Measurements from ENCODE around the gene TEX22.

TEX22 gene

DNA sequence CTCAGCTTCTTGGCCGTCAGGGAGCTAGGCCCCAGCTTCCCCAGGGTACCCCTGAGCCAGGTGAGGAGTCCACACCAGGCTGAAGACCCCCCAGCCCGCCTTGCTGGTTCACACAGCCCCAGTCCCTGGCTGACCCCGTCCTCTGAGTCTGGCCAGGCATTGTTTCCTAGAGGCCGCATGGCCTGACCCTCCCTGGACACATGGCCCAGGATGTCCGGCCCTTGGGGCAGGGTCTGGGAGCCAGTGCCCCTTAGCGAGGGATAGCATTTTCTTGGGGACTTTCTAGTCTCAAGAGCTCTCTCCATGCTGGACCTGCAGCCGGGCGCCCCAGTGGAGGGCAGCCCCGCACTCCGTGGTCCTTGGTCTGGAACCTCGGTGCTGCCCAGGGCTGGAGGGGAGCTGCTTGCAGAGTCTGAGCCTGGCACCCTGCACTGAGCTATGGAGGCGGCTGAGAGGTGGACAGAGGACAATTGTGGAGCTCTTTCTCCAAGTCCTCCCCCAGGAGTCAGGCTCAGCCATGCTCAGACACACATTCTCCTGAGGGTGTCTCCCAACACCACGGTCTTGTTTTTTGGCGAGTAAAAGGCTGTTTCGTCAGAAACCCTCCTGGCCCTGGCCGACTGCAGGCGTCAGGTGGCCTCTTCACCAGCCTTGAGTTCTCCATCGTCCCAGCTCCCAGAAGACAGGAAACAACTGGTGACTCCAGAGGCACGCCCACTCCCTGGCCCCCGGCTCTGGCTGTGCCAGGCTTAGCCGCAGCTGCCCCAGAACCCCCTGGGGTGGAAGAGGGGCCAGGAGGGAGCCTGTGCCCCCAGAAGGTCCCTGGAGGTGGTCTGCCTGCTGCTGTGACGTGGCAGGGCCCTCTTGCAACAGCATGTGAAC is 58.6 kb downstream of the TEX22 start:
- no peak for DNase-seq (ENCODE audit: low read depth)

- no peak for DNase-seq (ENCODE audit: low read depth)
Measured at GRCh38 chr14:105458010-105458409, 59.7 kb downstream of the TEX22 start.

DNA sequence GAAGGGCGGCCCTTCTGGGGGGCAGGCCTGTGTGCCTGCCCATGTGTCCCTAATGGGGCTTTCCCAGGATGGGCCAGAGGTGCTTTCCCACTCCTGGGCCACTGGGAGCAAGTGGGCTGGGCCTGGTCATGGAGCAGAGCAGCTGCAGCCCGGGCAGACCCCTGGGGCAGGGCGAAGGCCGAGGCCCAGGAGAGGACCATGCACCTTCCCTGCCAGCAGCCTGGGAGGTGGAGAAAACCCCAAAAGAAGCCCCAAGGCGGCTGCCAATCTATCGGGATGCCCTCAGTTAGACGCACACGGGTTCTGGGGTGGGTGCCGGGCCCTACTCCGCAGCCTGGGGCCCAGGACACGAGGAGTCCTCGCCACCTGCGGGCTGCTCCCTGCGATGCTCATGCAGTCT is 60.2 kb downstream of the TEX22 start:
- DNase-seq (ENCODE audit: low read depth) = no peak

- DNase-seq (ENCODE audit: low read depth) = no peak
Measured at GRCh38 chr14:105460116-105460515, 61.8 kb downstream of the TEX22 start.

GRCh38 chr14:105460616-105461015 is 62.3 kb downstream of the TEX22 start:
- DNase-seq (ENCODE audit: low read depth) = no peak

DNA sequence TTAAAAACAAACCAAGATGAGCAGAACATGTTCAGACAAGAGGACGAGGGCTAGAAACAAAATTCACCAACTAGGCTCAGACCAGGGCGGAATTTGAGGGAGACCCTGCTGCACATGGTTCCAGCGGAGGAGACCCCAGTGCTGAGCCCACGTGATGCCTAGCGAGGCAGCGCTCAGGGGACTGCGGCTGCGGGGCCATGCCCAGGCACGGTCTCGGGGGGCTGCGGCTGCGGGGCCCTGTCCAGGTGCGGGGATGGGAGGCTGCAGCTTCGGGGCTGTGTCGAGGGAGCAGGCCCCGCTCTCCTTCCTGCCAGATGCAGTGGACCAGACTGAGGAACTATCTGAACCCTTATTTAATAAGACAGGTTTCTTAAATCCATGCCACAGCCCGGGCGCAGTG is 63.6 kb downstream of the TEX22 start:
- DNase-seq (ENCODE audit: low read depth) = no peak

All from stimulated activated CD8-positive, alpha-beta memory T cell treated with anti-CD3 and anti-CD28 coated beads, Interleukin-4, amount 100 ng/mL, for 24 hours (primary cell).